Lung (tissue), 12 donors: ENCODE results near the gene BRD9. TPM values are rescaled to one million over a fixed set of nuclear protein-coding genes. Genes with fewer than 3 reads are reported as not detected.
"Not testable (repeated sequence)": the region's sequence is repeated elsewhere in the genome, so short reads cannot be mapped to it uniquely, and the experiment has no call there.

Experiments used
- ATAC-seq: fragments of 200-7000 bp; cut with Tn5 transposase; one replicate; pipeline ENCODE4 v1.9.1; 2020; ENCODE audit warnings: moderate number of reproducible peaks; ENCODE audit not compliant: insufficient read depth, low FRiP score
- DNase-seq, 3 donors: peaks; one replicate each; pipeline ENCODE4 v3.0.0-alpha.2; 2013 to 2017
- H3K27ac ChIP-seq, 2 donors: one replicate each; pipeline ENCODE4 v1.5.1; 2013; ENCODE audit warnings: mild to moderate bottlenecking in 2 of 2, moderate library complexity in 2 of 2, control low read depth in 1 of 2, inconsistent platforms in 1 of 2, low read depth in 1 of 2, low read length in 1 of 2
- H3K27me3 ChIP-seq, 3 donors: one replicate each; pipeline ENCODE4 v1.5.1; 2013; ENCODE audit warnings: low read length in 2 of 3; ENCODE audit not compliant: control insufficient read depth in 3 of 3, insufficient read depth in 3 of 3
- H3K36me3 ChIP-seq, 4 donors: one replicate each; pipeline ENCODE4 v1.5.1; 2013; ENCODE audit warnings: low read length in 4 of 4, mild to moderate bottlenecking in 1 of 4, moderate library complexity in 1 of 4; ENCODE audit not compliant: control insufficient read depth in 4 of 4, insufficient read depth in 4 of 4
- H3K4me1 ChIP-seq, 5 donors: one replicate each; pipeline ENCODE4 v1.5.1; 2013; ENCODE audit warnings: low read length in 5 of 5, mild to moderate bottlenecking in 2 of 5, moderate library complexity in 1 of 5; ENCODE audit not compliant: control insufficient read depth in 5 of 5, insufficient read depth in 5 of 5
- H3K4me3 ChIP-seq: one replicate; pipeline ENCODE4 v1.5.1; 2013; ENCODE audit warnings: mild to moderate bottlenecking, control low read depth, moderate library complexity
- H3K9ac ChIP-seq, 2 donors: one replicate each; pipeline ENCODE4 v1.5.1; 2013; ENCODE audit warnings: low read length in 2 of 2, control low read depth in 1 of 2; ENCODE audit not compliant: insufficient read depth in 1 of 2
- H3K9me3 ChIP-seq, 4 donors: one replicate each; pipeline ENCODE4 v1.5.1; 2013; ENCODE audit warnings: low read length in 3 of 4, mild to moderate bottlenecking in 1 of 4, moderate library complexity in 1 of 4; ENCODE audit not compliant: control insufficient read depth in 4 of 4, insufficient read depth in 3 of 4
- CTCF ChIP-seq: IDR thresholded peaks from 2 replicates; pipeline ENCODE4 v1.5.1; 2012; ENCODE audit warnings: mild to moderate bottlenecking; ENCODE audit errors: control extremely low read depth, extremely low read depth
- WGBS, 2 donors: extraction: QIAGEN DNeasy Blood & Tissue Kit; methylation state at CpG; one replicate each; pipeline ENCODE4 v1.1.7; 2013; 5-methylcytosine and 5-hydroxymethylcytosine counted together
- polyA plus RNA-seq, 2 donors: library from polyadenylated mRNA; stranded (reverse); fragments of 200-250 nt; gene quantifications; one replicate each; pipeline ENCODE4 v1.2.1, GENCODE V29; 2013
- total RNA-seq, 2 donors: library from RNA; depleted of rRNA in 1 of 2; stranded (reverse); fragments of >200 nt in 1 of 2; gene quantifications; one replicate each; pipeline ENCODE4 v1.2.1, GENCODE V29; 2014 to 2021
- donor health status: control.
- donor health status: control.
- donor health status: Bipolar disorder and iron deficiency.
- donor health status: healthy.
- donor health status: DM: yes; HTN: yes; CAD: no.

BRD9 gene
- total and polyA plus RNA-seq, 4 donors, result 24.3 to 69.7 (median 37.3) TPM

GRCh38 chr5:919356-920000 lies 26.9 kb upstream of the BRD9 start:
- no peaks in the 10 kb centered on the region for H3K9me3 ChIP-seq
- H3K4me3 ChIP-seq, result no peak overlapping the region
- peaks cover 0 to 3% (median 0%) of the 10 kb centered on the region in 5 donors for H3K4me1 ChIP-seq
- H3K27ac ChIP-seq, result no peak overlapping the region
- DNase-seq (no peak), ATAC-seq (no peak)
- H3K9ac ChIP-seq, result no peak overlapping the region
- WGBS, 2 donors, result 77 to 86% methylated on average over 9 of the region's 9 CpGs
- peaks cover 0 to 7% (median 3%) of the 10 kb centered on the region in 4 donors for H3K36me3 ChIP-seq
- no peaks in the 10 kb centered on the region for H3K27me3 ChIP-seq
- no peak for TF ChIP-seq CTCF

- H3K4me1 ChIP-seq, H3K9me3 ChIP-seq, H3K9ac ChIP-seq, H3K36me3 ChIP-seq, DNase-seq, H3K4me3 ChIP-seq, H3K27ac ChIP-seq, H3K27me3 ChIP-seq, ATAC-seq: not testable (repeated sequence)
- WGBS, 2 donors, result 98 to 99% methylated on average over 5 of the region's 5 CpGs
Measured at GRCh38 chr5:918717-919116, 26.1 kb upstream of the BRD9 start.

DNA sequence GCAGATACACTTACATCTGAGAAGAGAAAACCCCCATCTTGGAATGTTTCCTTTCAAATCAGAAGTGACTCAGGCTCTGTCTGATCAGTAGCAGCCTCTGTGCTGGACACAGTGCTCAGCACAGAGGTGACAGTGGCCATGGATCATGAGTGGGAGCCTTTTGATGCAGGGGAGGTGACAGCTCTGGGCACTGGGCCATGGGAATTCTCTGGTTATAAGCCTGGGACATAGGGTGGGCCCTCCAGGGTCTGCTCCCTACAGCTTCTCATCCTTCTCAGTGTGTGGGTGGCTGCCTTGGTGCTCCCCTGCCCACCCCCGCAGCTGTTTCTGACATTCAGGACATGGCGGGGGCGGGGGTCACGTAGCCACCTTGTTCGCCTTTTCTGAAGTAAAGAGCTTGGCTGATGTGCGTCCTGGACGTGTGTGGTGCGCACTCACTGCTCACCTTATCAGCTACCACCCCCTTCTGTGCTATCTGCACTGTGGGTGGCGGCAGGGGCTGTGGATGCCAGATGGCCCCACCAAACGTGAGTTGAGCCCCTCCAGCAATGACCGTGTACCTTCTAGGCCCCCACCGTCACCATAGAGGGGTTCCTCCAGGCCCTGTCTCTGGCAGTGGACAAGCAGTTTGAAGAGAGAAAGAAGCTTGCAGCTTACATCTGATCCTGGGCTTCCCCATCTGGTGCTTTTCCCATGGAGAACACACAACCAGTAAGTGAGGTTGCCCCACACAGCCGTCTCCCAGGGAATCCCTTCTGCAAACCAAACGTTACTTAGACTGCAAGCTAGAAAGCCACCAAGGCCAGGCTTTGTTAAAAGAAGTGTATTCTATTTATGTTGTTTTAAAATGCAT lies 24.1 kb upstream of the BRD9 start:
- no peaks in the 10 kb centered on the region for H3K9me3 ChIP-seq
- no peak overlapping the region for H3K4me3 ChIP-seq
- H3K27ac ChIP-seq, result no peak overlapping the region
- no peaks in the 10 kb centered on the region for H3K27me3 ChIP-seq
- WGBS, 2 donors, result 84 to 91% methylated on average over 14 of the region's 14 CpGs
- TF ChIP-seq CTCF, result no peak
- DNase-seq (no peak), ATAC-seq (no peak)
- no peaks in the 10 kb centered on the region for H3K4me1 ChIP-seq
- peaks cover 0 to 7% (median 3%) of the 10 kb centered on the region in 4 donors for H3K36me3 ChIP-seq
- H3K9ac ChIP-seq, result no peak overlapping the region

DNA sequence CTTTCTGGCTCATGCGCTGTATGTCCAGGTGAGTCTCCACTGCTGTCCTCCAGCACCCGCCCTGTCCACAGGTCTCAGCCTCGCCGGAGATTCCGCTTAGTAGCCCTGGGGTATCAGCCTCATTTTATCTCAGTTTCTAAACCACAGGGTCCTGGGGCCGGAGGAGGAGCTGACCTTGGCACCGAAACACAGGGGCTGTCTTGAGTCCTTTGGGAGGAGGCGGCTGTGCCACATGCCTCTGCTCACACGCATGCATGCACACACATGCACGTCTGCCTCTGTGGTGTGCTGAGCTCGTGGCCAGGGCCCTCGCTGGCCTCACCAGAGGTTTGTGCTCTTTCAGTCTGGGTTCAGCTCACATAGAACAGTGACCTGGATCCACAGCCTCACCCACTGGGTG lies 23.3 kb upstream of the BRD9 start:
- WGBS, 2 donors, result 89 to 97% methylated on average over 12 of the region's 12 CpGs

GRCh38 chr5:915346-915745 lies 22.7 kb upstream of the BRD9 start:
- H3K4me1 ChIP-seq, DNase-seq, H3K36me3 ChIP-seq, H3K4me3 ChIP-seq, H3K9me3 ChIP-seq, H3K9ac ChIP-seq, ATAC-seq, H3K27me3 ChIP-seq, H3K27ac ChIP-seq: not testable (repeated sequence)
- WGBS, 2 donors, result 95 to 97% methylated on average over 12 of the region's 12 CpGs

More for the DNA sequence above, 23.3 kb upstream of the BRD9 start:
- Histone ChIP-seq H3K9ac (no peak overlapping the region), H3K27me3 (no peaks in the 10 kb centered on the region), H3K4me3 (no peak overlapping the region), H3K4me1 (no peaks in the 10 kb centered on the region), H3K9me3 (no peaks in the 10 kb centered on the region), H3K36me3 (peaks cover 0 to 7% (median 3%) of the 10 kb centered on the region in 4 donors), H3K27ac (no peak overlapping the region)
- DNase-seq, result no peak
- TF ChIP-seq CTCF, result no peak
- no peak for ATAC-seq
